Lower lobe of right lung (tissue), 2 donors: ENCODE data around the gene CDYL2. TPM values are rescaled to one million over a fixed set of nuclear protein-coding genes. Genes with fewer than 3 reads are reported as not detected.

Source experiments
- ATAC-seq, 2 donors: fragments of 200-7000 bp; cut with Tn5 transposase; one replicate each; pipeline ENCODE4 v1.9.1; 2020 to 2022; ENCODE audit warnings: mild to moderate bottlenecking in 2 of 2, moderate library complexity in 2 of 2
- DNase-seq: peaks from one replicate; pipeline ENCODE4 v3.0.0-alpha.2; 2020
- H3K27ac ChIP-seq: fragments of 200-600 bp; one replicate; pipeline ENCODE4 v1.8.0; 2022
- H3K27me3 ChIP-seq: fragments of 200-600 bp; one replicate; pipeline ENCODE4 v1.8.0; 2022; ENCODE audit warnings: low read depth
- H3K36me3 ChIP-seq: fragments of 200-600 bp; one replicate; pipeline ENCODE4 v1.8.0; 2022; ENCODE audit warnings: mild to moderate bottlenecking
- H3K4me1 ChIP-seq: fragments of 200-600 bp; one replicate; pipeline ENCODE4 v1.8.0; 2022
- H3K4me3 ChIP-seq: fragments of 200-600 bp; one replicate; pipeline ENCODE4 v1.8.0; 2022; ENCODE audit warnings: mild to moderate bottlenecking
- H3K9me3 ChIP-seq: fragments of 200-600 bp; one replicate; pipeline ENCODE4 v1.8.0; 2022
- intact Hi-C: fragments of 100-400 bp; cut with DNase I; formaldehyde crosslinking; loops from one replicate; pipeline ENCODE4 v1.11.0; 2022
- total RNA-seq: library from RNA; stranded (reverse); fragmentation: NEBNext Ultra II Directional; extraction: Animal tissue kit (Norgen Biotek cat#: 25700); gene quantifications from one replicate; pipeline ENCODE4 v1.2.1, GENCODE V29; 2021
- TF ChIP-seq, protein P1 (sequence below): fragments of 200-600 bp; IDR thresholded peaks from one replicate; pipeline ENCODE4 v1.8.0; 2022; ENCODE audit warnings: antibody characterized with exemption, mild to moderate bottlenecking
- donor health status: DM: no; HTN: yes; CAD: no; lungs with severe emphysema.

Gene CDYL2
- total RNA-seq, 1 donor from 2014 or later, result 14.7 TPM

DNA sequence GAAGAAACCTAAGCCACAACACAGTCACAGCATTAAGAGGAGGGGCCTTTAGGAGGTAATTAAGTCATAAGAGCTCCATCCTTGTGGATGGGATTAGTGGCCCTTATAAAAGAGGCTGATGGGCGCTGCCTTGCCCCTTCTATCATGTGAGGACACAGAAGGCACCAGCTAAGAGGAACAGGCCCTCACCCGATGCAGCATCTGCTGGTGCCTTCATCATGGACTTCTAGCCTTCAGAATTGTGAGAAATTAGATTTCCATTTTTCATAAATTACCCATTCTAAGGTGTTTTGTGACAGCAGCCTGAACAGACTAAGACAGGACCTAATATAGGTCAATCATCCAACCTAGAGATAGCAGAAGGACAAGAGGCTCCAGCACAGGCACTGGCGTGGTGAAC, 120.8 kb downstream of the CDYL2 start:
- no peaks in the 10 kb centered on the region for H3K27me3 ChIP-seq
- no peaks in the 10 kb centered on the region for H3K36me3 ChIP-seq
- TF ChIP-seq, protein P1, sequence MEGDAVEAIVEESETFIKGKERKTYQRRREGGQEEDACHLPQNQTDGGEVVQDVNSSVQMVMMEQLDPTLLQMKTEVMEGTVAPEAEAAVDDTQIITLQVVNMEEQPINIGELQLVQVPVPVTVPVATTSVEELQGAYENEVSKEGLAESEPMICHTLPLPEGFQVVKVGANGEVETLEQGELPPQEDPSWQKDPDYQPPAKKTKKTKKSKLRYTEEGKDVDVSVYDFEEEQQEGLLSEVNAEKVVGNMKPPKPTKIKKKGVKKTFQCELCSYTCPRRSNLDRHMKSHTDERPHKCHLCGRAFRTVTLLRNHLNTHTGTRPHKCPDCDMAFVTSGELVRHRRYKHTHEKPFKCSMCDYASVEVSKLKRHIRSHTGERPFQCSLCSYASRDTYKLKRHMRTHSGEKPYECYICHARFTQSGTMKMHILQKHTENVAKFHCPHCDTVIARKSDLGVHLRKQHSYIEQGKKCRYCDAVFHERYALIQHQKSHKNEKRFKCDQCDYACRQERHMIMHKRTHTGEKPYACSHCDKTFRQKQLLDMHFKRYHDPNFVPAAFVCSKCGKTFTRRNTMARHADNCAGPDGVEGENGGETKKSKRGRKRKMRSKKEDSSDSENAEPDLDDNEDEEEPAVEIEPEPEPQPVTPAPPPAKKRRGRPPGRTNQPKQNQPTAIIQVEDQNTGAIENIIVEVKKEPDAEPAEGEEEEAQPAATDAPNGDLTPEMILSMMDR, result no peak
- H3K9me3 ChIP-seq, result no peaks in the 10 kb centered on the region
- intact Hi-C loops, result no loop called here
- H3K27ac ChIP-seq, result no peak overlapping the region
- no peaks in the 10 kb centered on the region for H3K4me1 ChIP-seq
- no peak overlapping the region for H3K4me3 ChIP-seq
- DNase-seq (no peak), ATAC-seq (no peak)

DNA sequence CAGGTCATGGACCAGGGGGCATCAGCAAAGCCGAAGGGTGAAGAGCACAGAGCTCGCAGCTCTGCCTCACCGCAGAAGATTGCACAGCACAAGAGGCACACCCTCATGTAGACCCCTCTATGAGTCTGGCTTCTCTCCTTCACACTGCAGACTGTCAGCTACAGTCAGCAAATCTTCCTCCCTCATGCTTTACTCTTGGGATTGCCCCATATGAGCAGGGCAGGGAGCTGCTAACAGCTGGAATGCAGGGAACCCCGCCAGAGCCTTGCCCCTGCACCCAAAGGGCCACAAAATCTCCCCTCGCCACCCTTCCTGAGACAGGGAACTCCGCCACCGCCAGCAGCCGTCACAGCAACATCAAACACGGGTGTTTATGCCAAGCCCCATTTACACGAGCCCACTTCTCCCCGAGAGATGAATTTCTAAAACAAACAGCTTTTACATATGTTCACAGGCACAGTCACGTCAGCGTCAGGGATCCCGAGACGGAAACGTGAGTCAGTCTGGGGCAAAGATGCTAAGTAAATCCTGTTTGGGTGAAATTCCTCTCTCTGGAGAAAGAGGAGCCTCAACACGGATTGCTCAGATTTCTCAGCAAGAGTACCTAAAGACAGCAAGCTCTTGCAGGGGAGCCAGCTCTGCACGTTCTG, 121.9 kb downstream of the CDYL2 start:
- no peak overlapping the region for H3K4me3 ChIP-seq
- DNase-seq (no peak), ATAC-seq (peak in 1 of 2 donors; percentile 34)
- no peaks in the 10 kb centered on the region for H3K27me3 ChIP-seq
- H3K36me3 ChIP-seq, result no peaks in the 10 kb centered on the region
- intact Hi-C loops, result no loop called here
- H3K27ac ChIP-seq, result no peak overlapping the region
- TF ChIP-seq, protein P1, result no peak
- no peaks in the 10 kb centered on the region for H3K9me3 ChIP-seq
- no peaks in the 10 kb centered on the region for H3K4me1 ChIP-seq

DNA sequence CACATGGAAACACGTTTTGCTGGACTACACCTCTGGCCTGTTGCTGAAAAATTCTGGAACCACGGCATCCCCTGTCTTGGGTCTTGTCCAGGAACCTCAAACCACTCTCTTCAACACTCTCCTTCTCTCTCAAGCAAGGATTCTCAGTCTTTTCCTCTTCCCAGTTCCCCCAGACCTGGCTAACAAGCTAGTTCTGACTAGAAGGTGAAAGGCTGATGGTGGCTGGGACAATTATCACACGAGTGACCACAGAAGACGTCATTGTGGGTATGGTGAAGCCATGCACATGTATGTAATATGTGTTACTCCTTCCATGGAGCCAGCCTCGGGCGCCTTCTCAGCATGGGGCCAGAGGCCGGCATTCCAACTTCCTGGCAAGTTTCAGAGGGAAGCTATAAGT, 123.0 kb downstream of the CDYL2 start:
- DNase-seq, result no peak
- H3K4me1 ChIP-seq, result no peaks in the 10 kb centered on the region
- intact Hi-C loops, result no loop called here
- TF ChIP-seq, protein P1, result no peak
- no peaks in the 10 kb centered on the region for H3K9me3 ChIP-seq
- no peak overlapping the region for H3K4me3 ChIP-seq
- H3K27ac ChIP-seq, result no peak overlapping the region
- H3K27me3 ChIP-seq, result no peaks in the 10 kb centered on the region
- no peak for ATAC-seq
- no peaks in the 10 kb centered on the region for H3K36me3 ChIP-seq

DNA sequence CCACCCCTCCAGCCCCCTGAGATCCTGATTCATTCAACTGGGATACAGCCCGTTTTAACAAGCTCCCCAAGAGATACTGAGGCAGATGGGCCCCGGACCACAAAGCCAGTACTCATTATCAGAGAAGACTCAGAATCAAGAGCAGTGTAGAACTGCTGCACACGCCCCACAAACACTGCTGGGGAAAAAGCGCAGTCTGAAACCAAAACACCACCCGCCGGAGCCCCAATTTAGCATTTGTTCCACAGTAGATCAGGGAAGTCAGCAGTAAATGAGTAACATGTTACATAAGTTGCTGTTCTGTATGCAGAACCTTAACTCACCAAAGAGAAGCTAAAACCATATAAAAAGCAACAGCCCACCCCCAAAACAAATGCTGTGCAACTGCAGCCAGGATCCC, 123.6 kb downstream of the CDYL2 start:
- intact Hi-C loops, result no loop called here
- ATAC-seq (no peak), DNase-seq (no peak)
- no peaks in the 10 kb centered on the region for H3K27me3 ChIP-seq
- no peaks in the 10 kb centered on the region for H3K36me3 ChIP-seq
- no peaks in the 10 kb centered on the region for H3K4me1 ChIP-seq
- TF ChIP-seq, protein P1, result no peak
- no peak overlapping the region for H3K4me3 ChIP-seq
- no peaks in the 10 kb centered on the region for H3K9me3 ChIP-seq
- no peak overlapping the region for H3K27ac ChIP-seq

DNA sequence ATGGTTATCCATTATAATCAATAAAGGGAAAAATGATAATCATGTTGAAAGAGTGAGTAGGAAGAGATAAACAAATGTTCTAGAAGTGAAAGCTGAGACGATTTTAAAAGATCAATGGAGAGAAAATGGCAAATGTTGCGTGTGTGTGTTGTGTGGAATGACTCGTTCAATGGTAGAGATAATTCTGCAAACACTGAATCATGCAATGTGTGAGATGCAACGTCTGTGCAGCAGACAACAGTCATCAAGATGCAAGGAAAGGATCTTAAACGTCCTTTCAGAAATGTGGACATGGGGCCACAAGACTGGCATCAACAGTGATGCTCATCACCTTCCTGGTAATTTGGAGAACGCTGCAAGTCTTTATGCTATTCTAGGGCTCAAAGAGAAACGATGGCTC, 124.4 kb downstream of the CDYL2 start:
- intact Hi-C loops, result no loop called here
- Histone ChIP-seq H3K27ac (no peak overlapping the region), H3K36me3 (no peaks in the 10 kb centered on the region), H3K4me1 (no peaks in the 10 kb centered on the region), H3K9me3 (no peaks in the 10 kb centered on the region), H3K4me3 (no peak overlapping the region), H3K27me3 (no peaks in the 10 kb centered on the region)
- TF ChIP-seq, protein P1, result no peak
- DNase-seq (no peak), ATAC-seq (no peak)
